Pancreas (tissue), 10 donors: ENCODE results near the gene LPIN1. TPM values are rescaled to one million over a fixed set of nuclear protein-coding genes. Genes with fewer than 3 reads are reported as not detected.

Experiments used
- ATAC-seq, 4 donors: fragments of 200-7000 bp; cut with Tn5 transposase; one replicate each; pipeline versions ENCODE4 v1.8.0 to v1.9.1; 2020; ENCODE audit warnings: mild to moderate bottlenecking in 4 of 4, moderate library complexity in 4 of 4
- DNase-seq, 6 donors: peaks; one replicate each; pipeline ENCODE4 v3.0.0-alpha.2; 2020
- FAIRE-seq: peaks from 2 replicates; lab custom pipeline; 2012; peaks lifted over from hg19 to GRCh38; lab: Jason Lieb, UNC
- H3K27ac ChIP-seq, 4 donors: fragments of 200-600 bp; sonication (generic); 1 replicate in 3 of 4; 2 replicates in 1 of 4; pipeline versions ENCODE4 v1.5.0 to v1.8.0; 2020
- H3K27me3 ChIP-seq, 4 donors: fragments of 200-600 bp; one replicate each; pipeline ENCODE4 v1.8.0; 2021
- H3K36me3 ChIP-seq, 3 donors: fragments of 200-600 bp; sonication (generic) in 1 of 3; one replicate each; pipeline versions ENCODE4 v1.5.0 to v1.8.0; 2020 to 2021
- H3K4me1 ChIP-seq, 3 donors: fragments of 200-600 bp; one replicate each; pipeline ENCODE4 v1.8.0; 2021
- H3K4me3 ChIP-seq, 4 donors: fragments of 200-600 bp; sonication (generic) in 2 of 4; one replicate each; pipeline versions ENCODE4 v1.5.0 to v1.8.0; 2020 to 2021
- H3K9me3 ChIP-seq, 4 donors: fragments of 200-600 bp; one replicate each; pipeline ENCODE4 v1.8.0; 2021
- CTCF ChIP-seq, 4 donors: fragments of 200-600 bp; sonication (generic) in 3 of 4; IDR thresholded peaks; one replicate each; pipeline versions ENCODE4 v1.5.0 to v1.8.0; 2021; ENCODE audit warnings: antibody characterized with exemption in 4 of 4
- WGBS, 2 donors: extraction: QIAGEN DNeasy Blood & Tissue Kit; methylation state at CpG; one replicate each; pipeline ENCODE4 v1.1.7; 2013; 5-methylcytosine and 5-hydroxymethylcytosine counted together
- intact Hi-C, 3 donors: fragments of 100-400 bp; cut with DNase I; formaldehyde crosslinking; loops; one replicate each; pipeline versions ENCODE4 v1.11.1 to v1.14.2; 2022
- polyA plus RNA-seq, 2 donors: library from polyadenylated mRNA; stranded (reverse); fragments of 200-250 nt; gene quantifications; one replicate each; pipeline ENCODE4 v1.2.3, GENCODE V29; 2013
- total RNA-seq, 6 donors: library from RNA; stranded (reverse); fragmentation: NEBNext Ultra II Directional in 4 of 6; extraction: Animal tissue kit (Norgen Biotek cat#: 25700) in 4 of 6; gene quantifications; one replicate each; pipeline versions ENCODE4 v1.2.1 to v1.2.4, GENCODE V29; 2021 to 2023
- donor health status: healthy with polysubstance abuse.
- donor health status: DM: no; HTN: no; CAD: no; lungs with moderate emphysema.
- donor health status: DM: no; HTN: no; CAD: no.
- donor health status: control.
- donor health status: control.
- donor health status: Bipolar disorder and iron deficiency.
- donor health status: DM: yes; HTN: yes; CAD: no.
- donor health status: DM: no; HTN: no; CAD: no.
- donor health status: DM: no; HTN: no; CAD: no.
- donor health status: DM: yes; HTN: yes; CAD: no.

The LPIN1 gene
- total and polyA plus RNA-seq, 8 donors = 7.4 to 16.5 (median 9.9) TPM

GRCh38 chr2:11743366-11743765 is 3.1 kb upstream of the LPIN1 start:
- peak in 1 of 6 donors; percentile 47 for DNase-seq
- no peak for FAIRE-seq
- no peak for TF ChIP-seq CTCF (IDR thresholded peaks at IDR 0.05)
- Histone ChIP-seq H3K4me1 (peaks cover 4 to 15% (median 5%) of the 10 kb centered on the region in 3 donors), H3K27me3 (no peaks in the 10 kb centered on the region), H3K4me3 (no peak overlapping the region), H3K27ac (peak overlapping the region in 3 of 4 donors; percentile 4 to 63 (median 8)), H3K36me3 (no peaks in the 10 kb centered on the region), H3K9me3 (no peaks in the 10 kb centered on the region)
- 65 to 70% methylated on average over 7 of the region's 7 CpGs for WGBS, 2 donors
- no peak for ATAC-seq
- intact Hi-C loops = no loop called here

- peak; percentile 79 for FAIRE-seq
- H3K36me3 ChIP-seq = no peaks in the 10 kb centered on the region
- H3K9me3 ChIP-seq = no peaks in the 10 kb centered on the region
- no peaks in the 10 kb centered on the region for H3K27me3 ChIP-seq
- TF ChIP-seq CTCF (IDR thresholded peaks at IDR 0.05) = no peak
- peak; percentile 83 to 97 (median 94) for DNase-seq
- WGBS, 2 donors = 14 to 15% methylated on average over 10 of the region's 10 CpGs
- H3K4me1 ChIP-seq = peaks cover 4 to 15% (median 5%) of the 10 kb centered on the region in 3 donors
- peak overlapping the region in 3 of 4 donors; percentile 8 to 63 (median 49) for H3K27ac ChIP-seq
- H3K4me3 ChIP-seq = no peak overlapping the region
- peak; percentile 87 to 94 (median 88) for ATAC-seq
- intact Hi-C loops = no loop called here
These were observed 2.4 kb upstream of the LPIN1 start for GRCh38 chr2:11743846-11744553.

- no peaks in the 10 kb centered on the region for H3K9me3 ChIP-seq
- peak overlapping the region in 3 of 4 donors; percentile 8 to 63 (median 49) for H3K27ac ChIP-seq
- no peak overlapping the region for H3K4me3 ChIP-seq
- no peaks in the 10 kb centered on the region for H3K36me3 ChIP-seq
- TF ChIP-seq CTCF (IDR thresholded peaks at IDR 0.05) = no peak
- no peaks in the 10 kb centered on the region for H3K27me3 ChIP-seq
- ATAC-seq (no peak), FAIRE-seq (no peak), DNase-seq (peak in 1 of 6 donors; percentile 36)
- peaks cover 4 to 15% (median 5%) of the 10 kb centered on the region in 3 donors for H3K4me1 ChIP-seq
- intact Hi-C loops = no loop called here
- 77 to 81% methylated on average over 14 of the region's 14 CpGs for WGBS, 2 donors
These were observed 1.6 kb upstream of the LPIN1 start for GRCh38 chr2:11744631-11745394.

GRCh38 chr2:11745613-11746375 is 638 bp upstream of the LPIN1 start:
- intact Hi-C loops = no loop called here
- FAIRE-seq (no peak), DNase-seq (peak in 1 of 6 donors; percentile 76), ATAC-seq (no peak)
- Histone ChIP-seq H3K27me3 (no peaks in the 10 kb centered on the region), H3K27ac (peak overlapping the region in 3 of 4 donors; percentile 73 to 79 (median 79)), H3K36me3 (no peaks in the 10 kb centered on the region), H3K4me3 (peak overlapping the region in 3 of 4 donors; percentile 74 to 86 (median 76)), H3K4me1 (peaks cover 4 to 15% (median 5%) of the 10 kb centered on the region in 3 donors), H3K9me3 (no peaks in the 10 kb centered on the region)
- WGBS, 2 donors = 45 to 49% methylated on average over 27 of the region's 27 CpGs
- no peak for TF ChIP-seq CTCF (IDR thresholded peaks at IDR 0.05)
